Right ventricle myocardium superior (tissue), 1 donor: ENCODE measurements around the gene DNAJC27. TPM values are rescaled to one million over a fixed set of nuclear protein-coding genes. Genes with fewer than 3 reads are reported as not detected.
"Not testable (repeated sequence)": the region's sequence is repeated elsewhere in the genome, so short reads cannot be mapped to it uniquely, and the experiment has no call there.

ENCODE experiments used
- ATAC-seq: fragments of 200-7000 bp; cut with Tn5 transposase; one replicate; pipeline ENCODE4 v1.9.1; 2020; ENCODE audit warnings: mild to moderate bottlenecking; ENCODE audit not compliant: poor library complexity
- DNase-seq: peaks from one replicate; pipeline ENCODE4 v3.0.0-alpha.2; 2020
- intact Hi-C: fragments of 100-400 bp; cut with DNase I; formaldehyde crosslinking; loops from one replicate; pipeline ENCODE4 v1.11.2; 2022
- long read RNA-seq: library from polyadenylated mRNA; unstranded; transcript quantifications from one replicate; pipeline ENCODE4 v2.0.0, GENCODE V29; 2021
- total RNA-seq: library from RNA; stranded (reverse); fragmentation: NEBNext Ultra II Directional; extraction: Animal tissue kit (Norgen Biotek cat#: 25700); gene quantifications from one replicate; pipeline ENCODE4 v1.2.1, GENCODE V29; 2021
- donor health status: DM: no; HTN: yes; CAD: no; lungs with severe emphysema.

The DNAJC27 gene
- total RNA-seq, result 8.5 TPM
- long read RNA-seq, full-length matches to known transcripts, result 9 of 13 reads
- long read RNA-seq, partial matches to known transcripts, result 0 of 13 reads
- long read RNA-seq, other reads (novel, unspliced or antisense), result 4 of 13 reads

- ATAC-seq (peak; percentile 96), DNase-seq (peak; percentile 99)
- intact Hi-C loops, result no loop called here
These were observed at the start of gene DNAJC27 for GRCh38 chr2:24971536-24972314. Gene DNAJC27 (minus strand): TSS chr2:24971955. CDS start chr2:24971904, 51 bp downstream.

- DNase-seq, result no peak
- no peak for ATAC-seq
- intact Hi-C loops, result no loop called here
These were observed 46.9 kb upstream of the DNAJC27 start for GRCh38 chr2:25018681-25019080.

- intact Hi-C loops, result no loop called here
- no peak for DNase-seq
- no peak for ATAC-seq
These were observed 42.9 kb upstream of the DNAJC27 start for GRCh38 chr2:25014631-25015030.

GRCh38 chr2:25011342-25011741 is 39.6 kb upstream of the DNAJC27 start:
- intact Hi-C loops, DNase-seq, ATAC-seq: not testable (repeated sequence)

- DNase-seq (no peak), ATAC-seq (no peak)
- intact Hi-C loops, result no loop called here
These were observed 38.2 kb upstream of the DNAJC27 start for GRCh38 chr2:25009954-25010353.

GRCh38 chr2:25002066-25002465 is 30.3 kb upstream of the DNAJC27 start:
- ATAC-seq, result no peak
- intact Hi-C loops, result no loop called here

GRCh38 chr2:25001325-25001637 is 29.5 kb upstream of the DNAJC27 start:
- no peak for ATAC-seq
- no peak for DNase-seq
- intact Hi-C loops, result no loop called here

More at GRCh38 chr2:25002066-25002465, 30.3 kb upstream of the DNAJC27 start:
- DNase-seq, result no peak

- no peak for DNase-seq
- intact Hi-C loops, result no loop called here
- ATAC-seq, result no peak
These were observed 29.0 kb upstream of the DNAJC27 start for GRCh38 chr2:25000503-25001324.

GRCh38 chr2:25000036-25000435 is 28.3 kb upstream of the DNAJC27 start:
- no peak for ATAC-seq
- no peak for DNase-seq
- intact Hi-C loops, result no loop called here

- intact Hi-C loops, DNase-seq, ATAC-seq: not testable (repeated sequence)
These were observed 27.3 kb upstream of the DNAJC27 start for GRCh38 chr2:24999097-24999496.

GRCh38 chr2:24994146-24994724 is 22.5 kb upstream of the DNAJC27 start:
- no peak for ATAC-seq
- intact Hi-C loops, result no loop called here
- DNase-seq, result no peak

- intact Hi-C loops, result no loop called here
- peak; percentile 32 for ATAC-seq
- DNase-seq, result no peak
These were observed 21.8 kb upstream of the DNAJC27 start for GRCh38 chr2:24993406-24994145.

GRCh38 chr2:24986372-24986771 is 14.6 kb upstream of the DNAJC27 start:
- ATAC-seq (peak; percentile 80), DNase-seq (no peak)
- intact Hi-C loops, result loop anchor here (5.0 kb wide), 1 partner anchor 56 kb away; the partner anchor contains the start of gene EFR3B

- no peak for DNase-seq
- ATAC-seq, result peak; percentile 5
- intact Hi-C loops, result loop anchor here (5.0 kb wide), 1 partner anchor 57 kb away; the partner anchor contains the start of gene EFR3B
These were observed 13.8 kb upstream of the DNAJC27 start for GRCh38 chr2:24985511-24985910.

GRCh38 chr2:24984912-24985311 is 13.2 kb upstream of the DNAJC27 start:
- ATAC-seq, result peak; percentile 85
- DNase-seq, result peak; percentile 50
- intact Hi-C loops, result loop anchor here (5.0 kb wide), 1 partner anchor 57 kb away; the partner anchor contains the start of gene EFR3B

GRCh38 chr2:24981411-24982136 is 9.8 kb upstream of the DNAJC27 start:
- DNase-seq, result no peak
- intact Hi-C loops, result no loop called here
- ATAC-seq, result no peak

GRCh38 chr2:24978661-24979060 is 6.9 kb upstream of the DNAJC27 start:
- intact Hi-C loops, result no loop called here
- DNase-seq (no peak), ATAC-seq (no peak)

- ATAC-seq (no peak), DNase-seq (no peak)
- intact Hi-C loops, result no loop called here
These were observed 5.9 kb upstream of the DNAJC27 start for GRCh38 chr2:24977631-24978030.
